ENCODE data around the gene APOLD1.
A peak's percentile ranks its signal among the peaks of the same experiment; 100 is the strongest.

Gene APOLD1

DNA sequence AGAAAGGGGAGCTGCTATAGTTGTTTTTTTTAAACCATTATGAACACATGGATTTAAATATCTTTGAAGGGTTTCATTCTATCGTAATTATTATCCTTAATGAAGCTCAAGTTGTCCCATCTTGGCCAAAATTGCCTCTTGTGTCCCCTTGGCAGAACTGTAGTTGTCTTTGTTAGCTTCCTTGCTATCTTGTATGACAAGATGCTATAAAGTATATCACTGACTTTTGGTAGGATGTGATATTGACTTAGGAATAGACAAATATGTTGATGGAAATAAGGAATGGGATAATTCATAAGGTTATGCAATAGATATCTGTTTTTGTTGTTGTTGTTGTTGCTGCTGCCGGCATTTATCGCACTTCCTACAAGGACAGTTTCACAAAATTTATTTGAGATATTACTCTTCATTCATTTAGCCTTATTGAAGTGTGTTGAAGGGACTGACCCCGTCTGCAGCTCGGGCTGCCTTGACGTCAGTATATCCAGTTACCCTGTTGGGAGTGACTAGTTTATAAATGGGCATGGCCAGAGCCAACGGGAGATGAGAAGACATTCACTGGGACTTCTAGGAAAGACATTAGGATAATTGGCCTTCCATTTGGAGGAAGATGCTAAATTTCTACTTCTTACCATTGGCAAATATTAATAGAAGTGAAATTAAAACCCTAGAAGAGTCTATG lies 26.1 kb upstream of the APOLD1 start:
- no peak for DNase-seq (ENCODE audit: low spot score in 2 of 2)
- H3K36me3 Mint-ChIP-seq (ENCODE audit: insufficient read depth): no peaks in the 10 kb centered on the region
- no peak overlapping the region for H3K4me3 Mint-ChIP-seq
- H3K27ac Mint-ChIP-seq (ENCODE audit: low read depth): no peak overlapping the region
- no peaks in the 10 kb centered on the region for H3K27me3 Mint-ChIP-seq
- no peak for ATAC-seq (replicated peaks; ENCODE audit: extremely low read depth, poor library complexity, severe bottlenecking)
- no peaks in the 10 kb centered on the region for H3K4me1 Mint-ChIP-seq
- no peaks in the 10 kb centered on the region for H3K9me3 Mint-ChIP-seq

DNA sequence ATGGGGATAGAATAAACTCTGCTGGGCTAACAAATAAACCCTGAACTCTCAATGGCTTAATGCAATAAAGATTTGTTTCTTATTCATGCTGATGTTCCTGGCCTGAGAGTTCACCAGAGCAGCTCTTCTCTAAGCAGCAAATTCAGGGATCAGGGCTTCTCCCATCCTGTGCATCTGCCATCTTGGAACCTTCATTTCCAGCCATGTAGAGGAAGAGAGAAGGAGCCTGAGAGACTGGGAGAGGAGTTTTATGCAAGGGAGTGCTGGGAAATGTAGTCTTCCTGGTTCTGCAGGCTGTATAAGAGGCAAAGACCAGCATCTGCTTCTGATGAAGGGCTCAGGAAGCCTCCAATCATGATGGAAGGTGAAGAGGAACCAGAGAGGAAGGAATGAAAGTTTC lies 20.6 kb upstream of the APOLD1 start:
- no peak for ATAC-seq (replicated peaks; ENCODE audit: extremely low read depth, poor library complexity, severe bottlenecking)
- Mint-ChIP-seq H3K27ac (ENCODE audit: low read depth) (no peak overlapping the region), H3K27me3 (no peaks in the 10 kb centered on the region), H3K4me3 (no peak overlapping the region), H3K4me1 (no peaks in the 10 kb centered on the region), H3K36me3 (ENCODE audit: insufficient read depth) (no peaks in the 10 kb centered on the region), H3K9me3 (peaks cover 3% of the 10 kb centered on the region)
- no peak for DNase-seq (ENCODE audit: low spot score in 2 of 2)

DNA sequence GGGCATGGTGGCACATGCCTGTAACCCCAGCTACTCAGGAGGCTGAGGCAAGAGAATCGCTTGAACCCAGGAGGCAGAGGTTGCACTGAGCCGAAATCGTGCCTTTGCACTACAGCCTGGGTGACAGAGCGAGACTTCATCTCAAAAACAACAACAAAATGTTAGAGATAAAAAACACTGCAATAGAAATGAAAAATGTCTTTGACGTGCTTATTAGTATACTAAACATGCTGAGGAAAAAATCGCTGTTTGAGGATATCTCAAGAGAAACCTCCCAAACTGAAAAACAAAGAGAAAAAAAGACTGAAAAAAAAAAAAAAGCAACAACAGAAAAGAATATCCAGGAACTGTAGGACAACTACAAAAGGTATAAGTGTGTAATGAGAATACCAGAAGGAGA lies 15.2 kb upstream of the APOLD1 start:
- H3K4me1 Mint-ChIP-seq: no peaks in the 10 kb centered on the region
- ATAC-seq (replicated peaks; ENCODE audit: extremely low read depth, poor library complexity, severe bottlenecking) (no peak), DNase-seq (ENCODE audit: low spot score in 2 of 2) (no peak)
- H3K36me3 Mint-ChIP-seq (ENCODE audit: insufficient read depth): peaks cover 1% of the 10 kb centered on the region
- no peak overlapping the region for H3K4me3 Mint-ChIP-seq
- no peak overlapping the region for H3K27ac Mint-ChIP-seq (ENCODE audit: low read depth)
- H3K9me3 Mint-ChIP-seq: peaks cover 6% of the 10 kb centered on the region
- H3K27me3 Mint-ChIP-seq: no peaks in the 10 kb centered on the region

DNA sequence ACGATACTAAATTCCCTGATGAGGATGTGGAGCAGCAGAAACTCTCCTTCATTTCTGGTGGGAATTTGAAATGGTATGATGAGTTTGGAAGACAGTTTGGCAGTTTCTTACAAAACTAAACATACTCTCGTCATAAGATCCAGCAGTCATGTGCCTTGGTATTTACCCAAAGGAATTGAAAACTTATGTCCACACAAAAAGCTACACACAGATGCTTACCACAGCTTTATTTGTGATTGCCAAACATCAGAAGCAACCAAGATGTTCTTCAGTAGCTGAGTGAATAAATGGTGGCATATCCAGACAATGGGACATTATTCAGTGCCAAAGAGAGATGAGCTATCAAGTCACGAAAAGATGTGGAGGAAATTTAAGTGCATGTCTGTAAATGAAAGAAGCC lies 10.7 kb upstream of the APOLD1 start:
- Mint-ChIP-seq H3K9me3 (peaks cover 3% of the 10 kb centered on the region), H3K27ac (ENCODE audit: low read depth) (no peak overlapping the region), H3K27me3 (no peaks in the 10 kb centered on the region), H3K36me3 (ENCODE audit: insufficient read depth) (peaks cover 1% of the 10 kb centered on the region), H3K4me3 (no peak overlapping the region), H3K4me1 (no peaks in the 10 kb centered on the region)
- no peak for ATAC-seq (replicated peaks; ENCODE audit: extremely low read depth, poor library complexity, severe bottlenecking)
- DNase-seq (ENCODE audit: low spot score in 2 of 2): no peak

DNA sequence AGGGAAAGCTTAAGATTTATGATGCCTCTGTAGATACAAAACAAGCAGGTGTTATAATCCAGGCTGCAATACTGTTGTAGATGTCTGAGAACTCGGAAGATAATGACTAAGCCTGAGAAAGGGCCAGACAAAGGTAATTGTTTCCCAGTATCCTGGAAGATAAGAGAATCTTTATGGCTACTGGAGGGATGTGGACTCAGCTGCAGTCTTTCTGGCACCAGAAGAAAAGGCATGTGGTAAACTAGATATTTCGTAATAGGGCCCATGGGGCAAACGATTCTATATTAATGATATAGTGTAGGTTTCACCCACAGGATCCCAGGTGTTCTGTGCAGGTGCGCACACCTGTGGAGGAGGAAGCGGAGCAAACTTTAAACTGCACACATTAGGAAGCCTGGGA lies 9.2 kb upstream of the APOLD1 start:
- no peak overlapping the region for H3K27ac Mint-ChIP-seq (ENCODE audit: low read depth)
- DNase-seq (ENCODE audit: low spot score in 2 of 2) (no peak), ATAC-seq (replicated peaks; ENCODE audit: extremely low read depth, poor library complexity, severe bottlenecking) (no peak)
- no peaks in the 10 kb centered on the region for H3K27me3 Mint-ChIP-seq
- no peaks in the 10 kb centered on the region for H3K4me1 Mint-ChIP-seq
- H3K9me3 Mint-ChIP-seq: no peaks in the 10 kb centered on the region
- H3K36me3 Mint-ChIP-seq (ENCODE audit: insufficient read depth): no peaks in the 10 kb centered on the region
- H3K4me3 Mint-ChIP-seq: no peak overlapping the region

DNA sequence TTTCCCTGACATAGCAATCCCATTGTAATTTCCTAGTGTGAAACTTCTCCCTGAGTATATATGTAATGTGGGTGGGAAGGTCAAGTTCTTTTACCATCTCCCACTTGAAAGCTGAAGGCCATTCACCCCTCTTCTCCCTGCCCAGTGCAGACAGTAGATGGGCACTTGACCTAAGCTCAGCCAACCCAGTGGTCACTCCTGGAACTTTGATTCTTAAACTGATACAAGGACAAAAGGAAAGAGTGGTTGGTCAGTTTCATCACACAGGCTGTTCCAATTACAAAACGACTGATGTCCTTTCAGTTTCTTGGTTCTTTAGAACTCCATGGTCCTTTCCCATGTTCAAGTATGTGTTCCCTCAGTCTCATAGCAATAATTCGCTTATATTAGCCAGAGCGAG lies 8.4 kb upstream of the APOLD1 start:
- DNase-seq (ENCODE audit: low spot score in 2 of 2) (no peak), ATAC-seq (replicated peaks; ENCODE audit: extremely low read depth, poor library complexity, severe bottlenecking) (no peak)
- no peaks in the 10 kb centered on the region for H3K27me3 Mint-ChIP-seq
- no peaks in the 10 kb centered on the region for H3K4me1 Mint-ChIP-seq
- H3K9me3 Mint-ChIP-seq: no peaks in the 10 kb centered on the region
- no peak overlapping the region for H3K4me3 Mint-ChIP-seq
- no peaks in the 10 kb centered on the region for H3K36me3 Mint-ChIP-seq (ENCODE audit: insufficient read depth)
- H3K27ac Mint-ChIP-seq (ENCODE audit: low read depth): no peak overlapping the region

GRCh38 chr12:12779007-12779406 lies 6.5 kb upstream of the APOLD1 start:
- H3K9me3 Mint-ChIP-seq: no peaks in the 10 kb centered on the region
- H3K27me3 Mint-ChIP-seq: no peaks in the 10 kb centered on the region
- no peaks in the 10 kb centered on the region for H3K4me1 Mint-ChIP-seq
- ATAC-seq (replicated peaks; ENCODE audit: extremely low read depth, poor library complexity, severe bottlenecking) (no peak), DNase-seq (ENCODE audit: low spot score in 2 of 2) (no peak)
- no peaks in the 10 kb centered on the region for H3K36me3 Mint-ChIP-seq (ENCODE audit: insufficient read depth)
- no peak overlapping the region for H3K27ac Mint-ChIP-seq (ENCODE audit: low read depth)
- H3K4me3 Mint-ChIP-seq: no peak overlapping the region

DNA sequence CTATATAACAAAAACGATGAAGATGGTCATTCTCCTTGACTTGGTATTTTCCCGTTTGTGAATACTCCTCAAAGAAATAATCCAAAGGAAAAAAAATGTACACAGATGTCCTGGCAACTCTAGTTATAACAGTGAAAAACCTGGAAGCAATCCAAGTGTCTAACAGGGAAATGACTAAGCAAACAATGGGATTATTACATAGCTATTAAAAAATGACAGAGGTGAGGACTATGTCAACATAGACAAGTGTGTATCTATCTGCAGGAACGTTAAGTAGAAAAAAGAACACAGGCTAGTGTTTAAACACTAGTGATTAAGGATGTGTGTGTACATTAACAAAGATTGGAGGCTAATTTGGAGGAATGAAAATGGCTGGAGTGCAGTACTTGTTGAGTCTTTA lies 5.9 kb upstream of the APOLD1 start:
- ATAC-seq (replicated peaks; ENCODE audit: extremely low read depth, poor library complexity, severe bottlenecking): no peak
- Mint-ChIP-seq H3K27me3 (no peaks in the 10 kb centered on the region), H3K9me3 (no peaks in the 10 kb centered on the region), H3K4me1 (no peaks in the 10 kb centered on the region), H3K36me3 (ENCODE audit: insufficient read depth) (no peaks in the 10 kb centered on the region), H3K4me3 (no peak overlapping the region), H3K27ac (ENCODE audit: low read depth) (no peak overlapping the region)
- DNase-seq (ENCODE audit: low spot score in 2 of 2): no peak

- ATAC-seq (replicated peaks; ENCODE audit: extremely low read depth, poor library complexity, severe bottlenecking) (no peak), DNase-seq (ENCODE audit: low spot score in 2 of 2) (no peak)
- Mint-ChIP-seq H3K4me1 (peaks cover 16% of the 10 kb centered on the region), H3K27me3 (no peaks in the 10 kb centered on the region), H3K9me3 (no peaks in the 10 kb centered on the region), H3K4me3 (no peak overlapping the region), H3K27ac (ENCODE audit: low read depth) (no peak overlapping the region), H3K36me3 (ENCODE audit: insufficient read depth) (no peaks in the 10 kb centered on the region)
Measured at GRCh38 chr12:12784116-12784515, 1.3 kb upstream of the APOLD1 start.

DNA sequence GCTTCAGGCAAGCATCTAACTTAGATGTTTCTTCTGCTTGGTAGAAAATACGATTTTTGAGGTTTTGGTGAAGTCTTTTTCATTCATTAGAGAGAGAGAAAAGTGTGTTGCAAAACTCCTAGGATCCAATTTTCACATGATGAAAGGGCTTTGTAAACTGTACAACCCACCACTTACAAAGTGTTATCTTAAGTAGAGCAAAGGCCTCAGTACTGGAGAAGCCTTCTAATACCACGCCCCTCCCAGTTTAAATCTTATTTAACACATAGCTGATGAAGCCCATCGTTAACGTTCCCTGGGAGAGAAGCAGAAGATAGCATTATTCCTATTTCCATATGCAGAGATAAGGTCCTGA lies 869 bp downstream of the APOLD1 start:
- peak; percentile 17 for ATAC-seq (replicated peaks; ENCODE audit: extremely low read depth, poor library complexity, severe bottlenecking)
- no peak for DNase-seq (ENCODE audit: low spot score in 2 of 2)
- H3K4me3 Mint-ChIP-seq: peak overlapping the region; percentile 81
- H3K36me3 Mint-ChIP-seq (ENCODE audit: insufficient read depth): no peaks in the 10 kb centered on the region
- no peaks in the 10 kb centered on the region for H3K9me3 Mint-ChIP-seq
- H3K27ac Mint-ChIP-seq (ENCODE audit: low read depth): no peak overlapping the region
- peaks cover 16% of the 10 kb centered on the region for H3K4me1 Mint-ChIP-seq
- no peaks in the 10 kb centered on the region for H3K27me3 Mint-ChIP-seq

DNA sequence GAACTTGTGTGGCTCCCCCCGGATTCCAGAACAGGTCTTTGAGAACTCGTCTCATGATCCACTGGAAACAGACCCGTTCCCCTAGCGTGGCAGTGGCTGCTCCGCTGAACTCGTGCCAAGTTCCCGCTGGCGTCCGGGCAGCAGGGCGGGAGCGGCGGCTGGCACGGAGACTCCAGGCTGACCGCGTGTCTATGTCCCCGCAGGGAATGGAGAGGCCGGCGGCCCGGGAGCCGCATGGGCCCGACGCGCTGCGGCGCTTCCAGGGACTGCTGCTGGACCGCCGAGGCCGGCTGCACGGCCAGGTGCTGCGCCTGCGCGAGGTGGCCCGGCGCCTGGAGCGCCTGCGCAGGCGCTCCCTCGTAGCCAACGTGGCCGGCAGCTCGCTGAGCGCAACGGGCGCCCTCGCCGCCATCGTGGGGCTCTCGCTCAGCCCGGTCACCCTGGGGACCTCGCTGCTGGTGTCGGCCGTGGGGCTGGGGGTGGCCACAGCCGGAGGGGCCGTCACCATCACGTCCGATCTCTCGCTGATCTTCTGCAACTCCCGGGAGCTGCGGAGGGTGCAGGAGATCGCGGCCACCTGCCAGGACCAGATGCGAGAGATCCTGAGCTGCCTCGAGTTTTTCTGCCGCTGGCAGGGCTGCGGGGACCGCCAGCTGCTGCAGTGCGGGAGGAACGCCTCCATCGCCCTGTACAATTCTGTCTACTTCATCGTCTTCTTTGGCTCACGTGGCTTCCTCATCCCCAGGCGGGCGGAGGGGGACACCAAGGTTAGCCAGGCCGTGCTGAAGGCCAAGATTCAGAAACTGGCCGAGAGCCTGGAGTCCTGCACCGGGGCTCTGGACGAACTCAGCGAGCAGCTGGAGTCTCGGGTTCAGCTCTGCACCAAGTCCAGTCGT lies 1.5 kb downstream of the APOLD1 start:
- Mint-ChIP-seq H3K4me1 (peaks cover 16% of the 10 kb centered on the region), H3K4me3 (peak overlapping the region; percentile 81), H3K27ac (ENCODE audit: low read depth) (peak overlapping the region; percentile 86), H3K36me3 (ENCODE audit: insufficient read depth) (no peaks in the 10 kb centered on the region), H3K27me3 (no peaks in the 10 kb centered on the region), H3K9me3 (no peaks in the 10 kb centered on the region)
- DNase-seq (ENCODE audit: low spot score in 2 of 2) (peak; percentile 37 to 44), ATAC-seq (replicated peaks; ENCODE audit: extremely low read depth, poor library complexity, severe bottlenecking) (peak; percentile 82)

DNA sequence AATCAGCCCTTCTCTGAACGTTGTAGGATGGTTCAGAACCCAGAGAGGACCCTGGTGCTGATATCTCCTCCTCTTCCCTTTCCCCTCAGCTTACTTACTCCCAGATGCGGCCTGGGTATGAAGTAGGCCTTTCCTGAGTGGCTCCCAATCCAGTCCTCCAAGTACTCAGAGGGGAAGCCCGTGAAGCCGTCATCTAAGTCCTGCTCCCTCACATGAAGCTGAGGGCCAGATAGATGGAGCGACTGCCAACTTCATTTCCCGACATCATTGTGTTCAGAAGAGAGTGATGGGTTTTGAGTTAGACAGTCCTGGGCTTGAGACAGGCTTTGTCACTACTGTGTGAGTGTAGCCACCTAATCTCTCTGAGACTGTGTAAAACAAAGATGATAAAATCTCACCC lies 2.7 kb downstream of the APOLD1 start:
- H3K27ac Mint-ChIP-seq (ENCODE audit: low read depth): peak overlapping the region; percentile 86
- no peaks in the 10 kb centered on the region for H3K9me3 Mint-ChIP-seq
- no peak for DNase-seq (ENCODE audit: low spot score in 2 of 2)
- no peaks in the 10 kb centered on the region for H3K36me3 Mint-ChIP-seq (ENCODE audit: insufficient read depth)
- H3K4me3 Mint-ChIP-seq: peak overlapping the region; percentile 81
- ATAC-seq (replicated peaks; ENCODE audit: extremely low read depth, poor library complexity, severe bottlenecking): no peak
- H3K4me1 Mint-ChIP-seq: peaks cover 16% of the 10 kb centered on the region
- H3K27me3 Mint-ChIP-seq: no peaks in the 10 kb centered on the region

- ATAC-seq (replicated peaks; ENCODE audit: extremely low read depth, poor library complexity, severe bottlenecking) (peak; percentile 70), DNase-seq (ENCODE audit: low spot score in 2 of 2) (peak; percentile 41)
- Mint-ChIP-seq H3K9me3 (no peaks in the 10 kb centered on the region), H3K27me3 (no peaks in the 10 kb centered on the region), H3K27ac (ENCODE audit: low read depth) (peak overlapping the region; percentile 86), H3K36me3 (ENCODE audit: insufficient read depth) (no peaks in the 10 kb centered on the region), H3K4me1 (peaks cover 16% of the 10 kb centered on the region), H3K4me3 (peak overlapping the region; percentile 50)
Measured at GRCh38 chr12:12788675-12789368, 3.4 kb downstream of the APOLD1 start.

Measured in central memory CD8-positive, alpha-beta T cell (primary cell).